ENCODE data around the gene SLC13A5.
"Not testable (repeated sequence)": the region's sequence is repeated elsewhere in the genome, so short reads cannot be mapped to it uniquely, and the experiment has no call there.

DNA sequence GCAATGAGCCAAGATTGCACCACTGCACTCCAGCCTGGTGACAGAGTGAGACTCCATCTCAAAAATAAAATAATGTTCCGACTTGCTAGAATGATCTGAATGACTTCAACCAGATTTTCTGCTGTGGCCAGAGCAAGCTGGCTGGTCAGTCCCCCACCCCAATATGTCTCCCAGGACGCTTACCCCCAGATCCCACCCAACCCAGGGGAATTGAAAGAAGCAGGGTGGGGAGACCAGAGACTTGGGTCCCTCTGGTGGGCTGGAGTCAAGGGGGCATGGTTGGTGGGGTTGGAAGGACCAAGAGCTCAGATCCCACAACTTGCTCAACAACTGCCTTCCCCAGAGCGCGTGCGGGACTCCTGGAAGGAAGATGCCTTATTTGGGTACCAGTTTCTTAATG lies 54.8 kb downstream of the SLC13A5 start:
- not testable (repeated sequence) for TF ChIP-seq CEBPB (IDR thresholded peaks at IDR 0.05; ENCODE audit: low read depth); ZFX (IDR thresholded peaks at IDR 0.05); ATF3 (IDR thresholded peaks at IDR 0.05); FOSL1 (IDR thresholded peaks at IDR 0.05; ENCODE audit: low read depth); EZH2 (IDR thresholded peaks at IDR 0.05); POLR2A (IDR thresholded peaks at IDR 0.05; ENCODE audit: borderline replicate concordance, extremely low read depth, insufficient read depth, insufficient read length); EZH2phosphoT487 (IDR thresholded peaks at IDR 0.05; ENCODE audit: borderline replicate concordance); ZBTB33 (IDR thresholded peaks at IDR 0.05; ENCODE audit: extremely low read depth, insufficient replicate concordance, low read length); POLR2AphosphoS5 (IDR thresholded peaks at IDR 0.05; ENCODE audit: low read depth, low read length); ZNF274 (IDR thresholded peaks at IDR 0.05; ENCODE audit: low read depth, low read length)
- TF ChIP-seq, protein P1, sequence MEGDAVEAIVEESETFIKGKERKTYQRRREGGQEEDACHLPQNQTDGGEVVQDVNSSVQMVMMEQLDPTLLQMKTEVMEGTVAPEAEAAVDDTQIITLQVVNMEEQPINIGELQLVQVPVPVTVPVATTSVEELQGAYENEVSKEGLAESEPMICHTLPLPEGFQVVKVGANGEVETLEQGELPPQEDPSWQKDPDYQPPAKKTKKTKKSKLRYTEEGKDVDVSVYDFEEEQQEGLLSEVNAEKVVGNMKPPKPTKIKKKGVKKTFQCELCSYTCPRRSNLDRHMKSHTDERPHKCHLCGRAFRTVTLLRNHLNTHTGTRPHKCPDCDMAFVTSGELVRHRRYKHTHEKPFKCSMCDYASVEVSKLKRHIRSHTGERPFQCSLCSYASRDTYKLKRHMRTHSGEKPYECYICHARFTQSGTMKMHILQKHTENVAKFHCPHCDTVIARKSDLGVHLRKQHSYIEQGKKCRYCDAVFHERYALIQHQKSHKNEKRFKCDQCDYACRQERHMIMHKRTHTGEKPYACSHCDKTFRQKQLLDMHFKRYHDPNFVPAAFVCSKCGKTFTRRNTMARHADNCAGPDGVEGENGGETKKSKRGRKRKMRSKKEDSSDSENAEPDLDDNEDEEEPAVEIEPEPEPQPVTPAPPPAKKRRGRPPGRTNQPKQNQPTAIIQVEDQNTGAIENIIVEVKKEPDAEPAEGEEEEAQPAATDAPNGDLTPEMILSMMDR (IDR thresholded peaks at IDR 0.05 in 2 of 3, conservative IDR thresholded peaks at IDR 0.05 in 1 of 3; ENCODE audit: borderline replicate concordance in 1 of 3, insufficient read depth in 1 of 3, low read depth in 2 of 3, low read length in 2 of 3): not testable (repeated sequence)
